Anterior cingulate cortex (tissue), 58 donors: ENCODE measurements around the gene KCNN2.

Experiments
- DNase-seq, 58 donors: peaks; one replicate each; lab custom pipeline; 2025; lab: John Stamatoyannopoulos, UW

The KCNN2 gene

DNA sequence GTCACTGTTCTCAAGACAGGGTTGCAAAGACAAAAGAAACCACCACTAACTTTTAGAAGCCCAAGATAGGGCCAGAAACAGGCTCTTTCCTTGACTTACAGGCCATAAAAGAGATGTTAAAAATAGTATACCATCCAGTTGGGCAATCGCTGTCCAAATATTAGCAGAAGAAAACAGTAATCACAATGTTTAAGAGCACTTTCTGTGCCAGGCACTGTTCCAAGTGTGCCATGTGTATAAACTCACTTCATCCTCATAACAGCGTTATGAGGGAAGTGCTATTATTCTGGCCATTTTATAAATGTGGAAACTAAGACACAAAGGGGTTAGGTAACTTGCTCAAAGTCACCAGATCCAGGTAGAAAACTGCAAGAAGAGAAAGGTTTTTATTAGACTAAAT lies 111.7 kb downstream of the KCNN2 start:
- no peak for DNase-seq

DNA sequence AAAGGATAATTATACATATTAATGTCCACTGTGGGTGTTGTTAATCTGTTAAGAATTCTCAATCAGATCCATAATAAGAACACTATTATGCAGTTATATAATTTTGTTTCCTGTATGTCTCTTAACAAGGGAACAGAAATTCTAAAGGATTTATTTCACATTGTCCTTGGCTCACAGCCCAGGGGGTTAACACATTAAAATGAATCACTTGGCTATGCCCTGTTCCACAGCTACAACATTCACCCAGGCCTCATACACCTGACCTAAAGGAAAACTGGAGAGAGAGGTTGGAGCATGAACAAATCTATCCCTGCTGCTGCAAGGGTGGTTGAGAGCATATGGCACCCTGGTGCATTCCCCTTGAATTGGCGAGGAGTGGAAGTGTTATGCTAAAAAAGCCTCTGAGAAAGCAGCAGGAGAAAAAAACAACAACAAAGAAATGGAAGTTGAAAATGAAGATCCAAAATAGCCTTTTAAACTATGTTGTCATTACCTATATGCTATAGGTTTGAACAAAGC lies 116.0 kb downstream of the KCNN2 start:
- DNase-seq: peak in 1 of 58 donors; percentile 8

GRCh38 chr5:114500756-114501155 lies 138.9 kb downstream of the KCNN2 start:
- DNase-seq: no peak

DNA sequence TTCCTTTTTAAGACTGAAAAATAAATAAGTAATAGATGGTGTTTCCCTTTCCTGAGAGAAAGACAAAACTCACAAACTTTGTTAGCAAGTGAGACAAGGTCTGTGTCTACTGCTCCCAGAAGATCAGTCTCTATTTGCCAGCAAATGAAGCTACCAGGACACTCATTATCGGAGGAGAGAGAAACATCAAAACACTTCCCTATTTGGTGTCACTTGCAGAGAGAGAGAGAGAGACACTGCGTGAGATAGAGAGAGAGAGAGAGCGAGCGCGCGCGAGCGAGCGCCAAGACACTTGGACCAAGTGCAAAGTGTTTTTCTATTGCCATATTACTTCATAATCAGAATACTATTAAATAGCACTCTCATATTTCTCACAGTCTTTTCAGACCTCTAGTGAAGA lies 142.7 kb downstream of the KCNN2 start:
- DNase-seq: no peak

DNA sequence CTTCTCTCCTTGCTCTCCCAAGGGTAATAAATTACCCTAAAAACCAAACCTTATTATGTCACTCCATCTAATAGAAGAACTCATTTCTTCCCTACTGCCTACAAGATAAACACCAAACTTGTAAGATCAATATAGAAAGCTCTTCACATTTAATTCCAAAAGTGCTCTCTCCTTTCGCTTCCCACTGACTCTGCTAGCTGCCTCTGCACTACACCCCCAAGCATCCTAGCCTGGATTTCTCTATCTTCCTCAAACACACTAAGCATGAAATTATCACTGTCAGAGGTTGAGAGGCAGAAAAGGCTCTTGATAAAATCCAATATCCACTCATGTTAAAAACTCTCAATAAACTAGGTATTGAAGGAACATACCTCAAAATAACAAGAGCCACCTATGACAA lies 162.4 kb downstream of the KCNN2 start:
- DNase-seq: no peak

- no peak for DNase-seq
These were observed 182.7 kb downstream of the KCNN2 start for GRCh38 chr5:114544561-114544960.
